ENCODE data around the gene ADAT1.
A peak's percentile ranks its signal among the peaks of the same experiment; 100 is the strongest.
"Not testable (repeated sequence)": the region's sequence is repeated elsewhere in the genome, so short reads cannot be mapped to it uniquely, and the experiment has no call there.

ADAT1 gene

GRCh38 chr16:75620326-75621169 is 2.5 kb downstream of the ADAT1 start:
- DNase-seq (ENCODE audit: low read depth, low spot score): no peak

GRCh38 chr16:75618780-75619179 is 4.3 kb downstream of the ADAT1 start:
- DNase-seq (ENCODE audit: low read depth, low spot score): no peak

GRCh38 chr16:75617121-75617520 is 6.0 kb downstream of the ADAT1 start:
- DNase-seq (ENCODE audit: low read depth, low spot score): no peak

DNA sequence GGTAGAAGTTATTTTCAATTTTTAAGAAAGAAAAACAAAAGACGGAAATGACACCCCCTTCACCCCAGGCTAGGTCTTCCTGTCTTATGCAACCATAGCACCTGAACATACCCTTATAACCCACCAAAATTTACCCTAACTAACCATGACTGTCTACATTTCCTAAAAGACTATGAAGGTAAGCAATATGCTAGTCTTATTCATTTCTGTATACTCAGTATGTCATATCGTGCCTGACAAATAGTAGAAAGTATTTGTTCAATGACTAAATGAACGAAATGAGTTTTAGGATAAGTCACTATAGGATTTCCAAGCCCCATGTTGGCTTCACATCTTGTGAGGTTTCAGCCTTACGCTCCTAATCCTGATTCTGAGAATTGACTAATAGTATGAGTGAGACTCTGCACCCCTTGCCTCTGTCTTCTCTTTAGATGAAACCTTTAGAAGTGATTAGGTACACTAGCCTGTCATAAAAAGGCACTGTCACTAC is 6.5 kb downstream of the ADAT1 start:
- no peak for DNase-seq (ENCODE audit: low read depth, low spot score)

DNA sequence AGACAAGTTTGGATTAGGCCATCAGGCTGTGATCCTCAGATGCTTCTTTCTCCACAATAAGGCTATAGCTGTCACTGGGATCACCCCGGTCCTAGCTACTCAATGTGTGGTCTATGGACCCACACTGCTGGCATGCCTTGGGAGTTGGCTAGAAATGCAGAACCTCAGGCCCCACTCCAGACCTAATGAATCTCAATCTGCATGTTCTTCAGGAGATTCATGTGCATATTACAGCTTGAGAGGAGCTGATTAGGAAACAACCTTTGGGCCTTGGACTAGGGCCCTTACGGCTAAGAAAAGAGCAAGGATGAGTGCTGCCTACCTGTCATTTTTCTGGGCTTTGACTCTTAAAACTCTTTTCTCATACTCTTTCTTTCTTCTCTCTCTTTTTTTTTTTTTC is 7.5 kb downstream of the ADAT1 start:
- DNase-seq (ENCODE audit: low read depth, low spot score): no peak

DNA sequence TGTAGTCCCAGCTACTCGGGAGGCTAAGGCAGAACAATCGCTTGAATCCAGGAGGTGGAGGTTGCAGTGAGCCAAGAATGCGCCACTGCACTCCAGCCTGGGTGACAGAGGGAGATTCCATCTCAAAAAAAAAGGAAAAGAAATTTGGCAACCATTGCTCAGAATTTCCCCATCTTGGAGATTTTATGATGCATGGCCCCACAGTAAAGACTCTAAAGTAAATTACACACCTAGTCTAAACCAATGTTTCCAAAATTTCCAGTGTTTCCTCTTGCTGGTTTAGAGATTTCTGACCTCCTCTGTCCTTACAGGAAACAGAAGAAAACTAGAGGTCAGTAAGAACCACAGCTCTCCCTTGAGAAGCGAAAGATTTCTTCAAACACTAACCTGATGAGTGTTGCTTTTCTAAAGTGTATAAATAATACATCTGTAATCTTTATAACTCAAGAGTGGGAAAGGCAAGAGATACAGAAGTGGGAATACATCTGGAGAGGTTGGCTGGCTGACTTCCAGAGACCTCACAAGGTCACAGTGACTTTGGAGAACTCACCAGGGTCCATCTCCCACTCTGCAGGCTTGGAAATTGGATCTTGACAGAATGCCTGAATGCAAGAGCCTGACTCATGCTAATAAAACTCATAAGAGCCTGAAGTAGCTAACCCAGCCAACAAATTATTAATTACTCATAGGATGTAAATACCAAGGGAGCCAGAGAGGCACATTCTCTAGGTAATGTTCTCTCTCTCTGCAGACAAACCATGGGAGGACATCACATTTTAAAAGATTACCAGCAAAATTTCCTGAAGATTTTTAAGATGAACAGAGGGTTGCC is 8.8 kb downstream of the ADAT1 start:
- DNase-seq (ENCODE audit: low read depth, low spot score): no peak

GRCh38 chr16:75606507-75606906 is 16.6 kb downstream of the ADAT1 start:
- DNase-seq (ENCODE audit: low read depth, low spot score): no peak

- DNase-seq (ENCODE audit: low read depth, low spot score): no peak
Measured at GRCh38 chr16:75603241-75603640, 19.8 kb downstream of the ADAT1 start.

GRCh38 chr16:75599452-75600277 is 23.4 kb downstream of the ADAT1 start:
- DNase-seq (ENCODE audit: low read depth, low spot score): no peak

GRCh38 chr16:75593825-75594820 is 29.0 kb downstream of the ADAT1 start:
- peak; percentile 84 for DNase-seq (ENCODE audit: low read depth, low spot score)

GRCh38 chr16:75593308-75593707 is 29.8 kb downstream of the ADAT1 start:
- no peak for DNase-seq (ENCODE audit: low read depth, low spot score)

DNA sequence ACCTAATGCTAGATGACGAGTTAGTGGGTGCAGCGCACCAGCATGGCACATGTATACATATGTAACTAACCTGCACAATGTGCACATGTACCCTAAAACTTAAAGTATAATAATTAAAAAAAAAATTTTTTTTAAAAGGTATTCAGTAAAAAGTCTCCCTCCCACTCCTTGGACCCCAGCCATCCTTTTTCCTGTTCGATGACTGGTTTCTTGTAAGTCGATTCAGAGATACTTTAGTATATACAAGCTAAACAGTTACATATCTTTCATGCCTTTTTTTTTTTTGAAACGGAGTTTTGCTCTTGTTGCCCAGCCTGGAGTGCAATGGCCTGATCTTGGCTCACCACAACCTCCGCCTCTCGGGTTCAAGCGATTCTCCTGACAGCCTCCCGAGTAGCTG is 31.2 kb downstream of the ADAT1 start:
- DNase-seq (ENCODE audit: low read depth, low spot score): not testable (repeated sequence)

- no peak for DNase-seq (ENCODE audit: low read depth, low spot score)
Measured at GRCh38 chr16:75590920-75591843, 31.9 kb downstream of the ADAT1 start.

DNA sequence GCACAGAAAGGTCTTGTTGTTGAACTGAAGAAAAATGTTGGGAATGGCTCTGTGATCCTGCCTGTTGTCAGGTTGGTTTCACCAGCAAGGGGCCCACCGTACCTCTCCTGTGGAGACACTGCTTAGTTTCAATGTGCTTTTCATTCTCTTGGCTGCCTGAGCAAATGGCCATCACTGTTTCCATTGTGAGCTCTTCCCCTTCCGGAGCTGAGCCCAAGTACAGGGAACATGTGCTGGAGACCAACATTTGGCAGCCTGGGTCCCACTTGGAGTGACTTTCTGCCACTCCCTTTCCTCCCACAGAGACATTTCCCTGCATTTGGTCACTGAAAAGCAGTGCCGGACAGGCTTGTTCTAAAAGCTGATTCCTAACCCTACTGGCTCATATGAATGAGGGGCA is 33.8 kb downstream of the ADAT1 start:
- DNase-seq (ENCODE audit: low read depth, low spot score): no peak

- no peak for DNase-seq (ENCODE audit: low read depth, low spot score)
Measured at GRCh38 chr16:75588716-75589115, 34.4 kb downstream of the ADAT1 start.

DNA sequence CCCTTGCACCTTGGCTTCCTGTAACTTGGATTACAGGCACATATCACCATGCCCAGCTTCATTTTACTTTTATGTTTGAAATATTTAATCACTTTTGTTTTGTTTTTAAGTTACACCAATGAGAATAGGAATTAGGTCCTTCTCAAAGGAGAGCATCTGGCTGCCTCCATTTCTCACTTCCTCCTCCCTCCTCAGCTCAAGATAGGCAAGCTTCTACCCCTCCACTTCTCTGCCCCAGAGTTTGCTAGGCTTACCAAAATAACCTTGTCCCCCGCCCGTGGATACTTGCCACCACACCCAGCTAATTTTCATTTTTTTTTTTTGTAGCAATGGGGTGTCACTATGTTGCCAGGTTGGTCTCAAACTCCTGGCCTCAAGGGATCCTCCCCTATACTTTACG is 39.0 kb downstream of the ADAT1 start:
- no peak for DNase-seq (ENCODE audit: low read depth, low spot score)

- no peak for DNase-seq (ENCODE audit: low read depth, low spot score)
Measured at GRCh38 chr16:75579281-75579834, 43.7 kb downstream of the ADAT1 start.

GRCh38 chr16:75578725-75579124 is 44.4 kb downstream of the ADAT1 start:
- DNase-seq (ENCODE audit: low read depth, low spot score): no peak

DNA sequence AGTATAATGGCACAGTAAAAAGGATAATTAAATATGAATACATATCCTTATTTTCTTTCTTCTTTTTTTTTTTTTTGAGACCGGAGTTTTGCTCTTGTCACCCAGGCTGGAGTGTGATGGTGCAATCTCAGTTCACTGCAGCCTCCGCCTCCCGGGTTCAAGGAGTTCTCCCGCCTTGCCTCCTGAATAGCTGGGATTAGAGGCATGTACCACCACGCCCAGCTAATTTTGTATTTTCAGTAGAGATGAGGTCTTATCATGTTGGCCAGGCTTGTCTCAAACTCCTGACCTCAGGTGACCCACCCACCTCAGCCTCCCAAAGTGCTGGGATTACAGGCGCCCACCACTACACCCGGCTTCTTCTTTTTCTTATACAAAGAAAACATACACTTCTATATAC is 44.9 kb downstream of the ADAT1 start:
- DNase-seq (ENCODE audit: low read depth, low spot score): no peak

Data from iPS DF 19.7 (cell line).